HG03558 (cell line): Measurements from ENCODE around the gene PRUNE1.

Source experiments
- ATAC-seq: cut with Tn5 transposase; IDR thresholded peaks from one replicate; pipeline ENCODE4 v1.9.1; 2021; ENCODE audit warnings: moderate number of reproducible peaks; ENCODE audit not compliant: unreplicated experiment; ENCODE audit errors: extremely low read depth

The PRUNE1 gene, protein sequence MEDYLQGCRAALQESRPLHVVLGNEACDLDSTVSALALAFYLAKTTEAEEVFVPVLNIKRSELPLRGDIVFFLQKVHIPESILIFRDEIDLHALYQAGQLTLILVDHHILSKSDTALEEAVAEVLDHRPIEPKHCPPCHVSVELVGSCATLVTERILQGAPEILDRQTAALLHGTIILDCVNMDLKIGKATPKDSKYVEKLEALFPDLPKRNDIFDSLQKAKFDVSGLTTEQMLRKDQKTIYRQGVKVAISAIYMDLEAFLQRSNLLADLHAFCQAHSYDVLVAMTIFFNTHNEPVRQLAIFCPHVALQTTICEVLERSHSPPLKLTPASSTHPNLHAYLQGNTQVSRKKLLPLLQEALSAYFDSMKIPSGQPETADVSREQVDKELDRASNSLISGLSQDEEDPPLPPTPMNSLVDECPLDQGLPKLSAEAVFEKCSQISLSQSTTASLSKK

DNA sequence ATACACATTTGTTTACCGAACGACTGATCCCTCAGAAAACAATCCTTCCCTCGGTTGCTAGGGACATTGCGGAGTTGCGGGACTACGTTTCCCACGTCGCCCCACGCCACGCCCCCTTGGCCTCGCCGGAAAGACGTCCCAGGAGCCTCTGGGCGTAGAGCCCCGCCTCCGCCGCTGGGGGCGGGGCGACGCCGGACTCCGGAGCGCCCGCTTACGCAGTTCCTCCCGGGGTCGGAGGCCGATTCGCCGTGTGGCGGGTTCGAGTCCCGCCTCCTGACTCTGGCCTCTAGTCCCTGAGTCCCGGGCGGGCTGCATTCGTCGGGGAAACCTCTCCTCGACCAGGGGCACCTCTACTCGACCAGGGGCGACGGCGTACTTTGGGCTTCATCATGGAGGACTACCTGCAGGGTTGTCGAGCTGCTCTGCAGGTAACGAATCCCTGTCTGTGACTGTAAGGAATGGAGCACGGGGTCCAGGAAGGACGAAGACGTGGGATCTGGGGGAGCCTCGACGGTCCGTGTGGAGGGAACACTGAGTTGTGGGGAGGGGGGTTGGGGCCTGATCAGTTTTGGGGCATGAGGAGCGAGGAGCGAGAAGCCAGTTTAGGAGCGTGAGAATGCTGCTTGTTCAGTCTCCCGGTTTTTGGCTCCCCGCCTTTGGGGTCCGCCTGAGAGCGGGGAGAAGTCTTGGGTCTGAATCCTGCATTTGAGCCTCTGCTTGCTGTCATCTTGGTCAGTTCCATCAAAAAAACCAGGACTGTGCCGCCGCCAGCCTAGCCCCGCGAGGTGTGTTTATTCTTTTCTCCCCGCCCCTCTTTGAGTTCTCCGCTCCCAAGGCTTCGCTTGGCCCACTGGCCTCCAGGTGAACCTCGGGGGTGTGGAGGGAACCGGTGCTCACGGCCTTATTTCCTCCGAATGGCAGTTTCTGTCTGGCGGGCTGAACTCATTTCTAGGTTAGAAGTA is at the start of gene PRUNE1:
Gene PRUNE1 (plus strand): TSS at position 206 of the 962 bp plus-strand sequence. CDS start 184 bp downstream, at position 390.
- no peak for ATAC-seq

DNA sequence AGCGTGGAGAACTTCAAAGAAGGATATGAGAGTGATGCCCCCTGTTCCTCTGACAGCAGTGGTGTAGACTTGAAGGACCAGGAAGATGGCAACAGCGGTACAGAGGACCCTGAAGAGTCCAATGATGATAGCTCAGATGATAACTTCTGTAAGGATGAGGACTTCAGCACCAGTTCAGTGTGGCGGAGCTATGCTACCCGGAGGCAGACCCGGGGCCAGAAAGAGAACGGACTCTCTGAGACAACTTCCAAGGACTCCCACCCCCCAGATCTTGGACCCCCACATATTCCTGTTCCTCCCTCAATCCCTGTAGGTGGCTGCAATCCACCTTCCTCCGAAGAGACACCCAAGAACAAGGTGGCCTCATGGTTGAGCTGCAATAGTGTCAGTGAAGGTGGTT is 47.6 kb upstream of the PRUNE1 start:
- no peak for ATAC-seq

DNA sequence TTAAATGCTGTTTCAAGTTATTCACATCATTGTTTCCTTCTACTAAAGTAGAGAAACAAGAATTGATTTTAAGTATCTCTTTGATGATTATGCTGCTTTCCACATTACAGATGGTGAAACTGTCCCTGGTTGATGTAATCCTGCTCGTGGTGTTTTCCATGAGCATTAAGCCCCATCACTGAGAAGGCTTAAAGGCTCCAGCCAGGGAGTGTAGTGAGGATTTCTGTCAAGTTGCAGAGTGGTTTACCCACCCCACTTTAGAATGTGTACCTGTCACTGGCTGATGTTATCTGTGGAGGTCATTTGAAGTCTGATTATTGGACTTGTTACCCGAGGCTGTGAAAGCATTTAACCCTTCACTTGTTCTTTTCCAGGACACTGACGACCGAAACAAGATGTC is 46.5 kb upstream of the PRUNE1 start:
- no peak for ATAC-seq

DNA sequence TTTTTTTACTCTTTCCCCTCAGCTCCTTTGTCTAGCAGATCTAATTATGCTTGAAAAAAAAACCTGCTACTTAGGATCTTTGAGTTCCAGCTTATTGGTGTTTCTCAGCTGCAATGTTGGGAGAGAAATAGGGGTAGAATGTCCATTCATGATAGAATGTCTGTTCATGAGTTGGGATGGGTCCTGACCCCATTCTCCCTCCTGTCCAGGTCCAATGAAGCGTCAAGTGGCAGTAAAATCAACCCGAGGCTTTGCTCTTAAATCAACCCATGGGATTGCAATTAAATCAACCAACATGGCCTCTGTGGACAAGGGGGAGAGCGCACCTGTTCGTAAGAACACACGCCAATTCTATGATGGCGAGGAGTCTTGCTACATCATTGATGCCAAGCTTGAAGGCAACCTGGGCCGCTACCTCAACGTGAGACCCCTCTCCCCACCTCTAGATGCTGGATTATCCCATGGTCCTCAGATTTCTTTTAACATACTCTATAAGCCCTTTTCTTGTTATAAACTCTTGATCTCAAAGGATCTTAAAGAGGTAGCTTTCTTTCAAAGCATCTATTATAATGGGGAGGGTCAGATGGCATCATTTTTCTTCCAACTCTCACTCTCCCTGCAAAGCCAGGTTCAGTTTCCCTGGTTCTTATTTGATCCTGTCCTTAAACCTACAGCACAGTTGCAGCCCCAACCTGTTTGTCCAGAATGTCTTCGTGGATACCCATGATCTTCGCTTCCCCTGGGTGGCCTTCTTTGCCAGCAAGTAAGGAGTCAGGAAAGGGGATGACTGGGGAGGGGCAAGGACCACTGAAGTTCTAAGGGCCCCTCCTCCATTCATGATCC is 44.7 kb upstream of the PRUNE1 start:
- ATAC-seq, result no peak

DNA sequence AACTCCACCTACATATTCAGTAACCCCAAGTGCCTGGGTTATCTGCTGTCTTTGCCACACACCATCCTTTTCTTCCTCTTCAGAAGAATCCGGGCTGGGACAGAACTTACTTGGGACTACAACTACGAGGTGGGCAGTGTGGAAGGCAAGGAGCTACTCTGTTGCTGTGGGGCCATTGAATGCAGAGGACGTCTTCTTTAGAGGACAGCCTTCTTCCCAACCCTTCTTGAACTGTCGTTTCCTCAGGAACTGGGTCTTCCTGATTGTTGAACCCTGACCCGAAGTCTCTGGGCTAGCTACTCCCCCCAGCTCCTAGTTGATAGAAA is 44.1 kb upstream of the PRUNE1 start:
- no peak for ATAC-seq

DNA sequence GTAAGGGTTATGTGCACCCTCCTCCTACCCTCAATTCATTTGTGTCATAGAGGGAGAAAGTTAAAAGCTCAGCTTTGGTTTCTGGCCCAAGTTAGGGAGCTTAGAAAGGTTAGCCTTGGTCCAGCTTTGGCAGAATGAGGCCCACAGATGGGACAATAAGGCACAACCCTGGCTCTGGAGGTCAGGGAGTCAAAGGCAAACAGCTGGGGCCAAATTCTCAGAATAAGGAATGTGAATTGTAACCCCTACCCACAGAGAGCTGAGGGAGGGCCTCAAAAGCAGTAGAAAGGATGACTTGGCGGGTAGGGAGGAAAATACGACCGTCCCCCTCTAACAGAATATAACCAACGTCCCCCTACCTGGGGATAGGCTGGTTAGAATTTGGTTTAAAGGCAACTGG is 42.6 kb upstream of the PRUNE1 start:
- ATAC-seq, result no peak

DNA sequence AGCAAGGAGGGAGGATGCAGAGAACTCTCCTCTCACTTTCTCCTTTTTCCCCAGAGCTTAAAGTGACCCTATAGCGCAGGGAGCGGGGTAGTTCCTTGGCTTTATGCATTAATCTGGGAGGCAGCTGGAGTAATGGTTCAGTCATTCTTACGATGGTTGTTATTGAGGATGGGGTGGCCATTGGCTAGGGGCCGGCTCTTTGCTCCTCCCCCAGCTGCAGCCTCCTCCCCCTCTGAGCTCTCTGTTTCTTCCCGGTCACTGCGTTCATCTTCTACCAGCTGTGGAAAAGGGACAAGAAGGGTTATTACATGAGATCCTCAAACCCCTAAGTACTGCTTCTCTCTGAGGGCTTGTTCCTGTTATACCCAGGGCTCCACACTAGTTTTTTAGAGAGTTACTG is 42.2 kb upstream of the PRUNE1 start:
- ATAC-seq, result no peak

DNA sequence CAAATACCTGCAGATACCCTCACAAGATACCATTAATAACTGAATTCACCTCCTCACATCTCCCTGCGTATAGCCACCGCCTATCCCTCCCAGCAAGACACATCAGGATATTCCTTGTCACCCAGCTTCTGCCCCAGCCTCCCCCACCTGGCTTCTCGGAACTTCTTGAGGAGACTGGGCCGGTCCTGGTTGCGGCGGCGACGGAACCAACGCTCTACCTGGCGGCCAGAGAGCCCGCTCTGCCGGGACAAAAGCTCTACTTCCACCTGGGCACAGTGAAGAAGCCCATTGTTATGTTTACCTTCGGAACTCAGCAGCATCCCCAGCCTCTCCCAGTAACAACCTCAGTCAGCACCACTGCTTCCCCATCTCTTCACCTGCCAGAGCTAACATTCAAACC is 40.3 kb upstream of the PRUNE1 start:
- no peak for ATAC-seq

DNA sequence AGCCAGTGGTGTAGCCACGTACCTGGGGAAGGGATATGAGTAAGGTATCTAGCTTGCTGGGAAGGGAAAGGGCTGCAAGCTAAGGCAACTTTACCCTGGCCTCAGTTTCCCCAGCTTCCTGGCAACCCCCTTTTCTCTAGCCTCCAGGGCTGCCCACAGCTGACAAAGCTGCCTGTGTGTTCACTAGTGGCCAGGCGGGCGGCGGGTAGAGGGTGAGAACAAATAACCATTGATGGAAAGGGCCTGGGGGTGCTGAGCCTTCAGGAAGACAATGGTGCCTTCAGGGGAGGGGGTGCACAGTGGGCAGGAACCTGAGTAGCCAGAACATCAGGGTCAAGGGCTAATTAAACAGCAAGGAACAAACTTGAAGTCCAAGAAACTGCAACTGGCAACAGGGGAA is 39.8 kb upstream of the PRUNE1 start:
- ATAC-seq, result no peak

DNA sequence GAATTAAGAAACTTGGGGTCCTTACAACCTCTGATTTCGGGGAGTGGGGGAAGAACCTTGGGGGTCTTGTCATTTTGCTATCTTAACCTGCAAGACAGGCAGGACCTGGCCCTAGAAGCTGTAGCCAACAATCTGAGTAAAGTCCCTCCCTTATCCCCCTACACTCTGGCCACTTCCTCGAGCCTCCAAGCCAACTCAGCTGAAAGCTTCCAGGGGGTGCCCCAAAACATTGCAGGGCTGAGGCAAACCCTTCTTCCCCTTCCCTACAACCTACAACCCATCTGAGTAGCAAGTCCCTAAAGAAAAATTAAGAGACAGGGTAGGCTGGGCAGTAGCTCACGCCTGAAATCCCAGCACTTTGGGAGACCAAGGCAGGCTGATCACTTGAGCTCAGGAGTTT is 38.6 kb upstream of the PRUNE1 start:
- no peak for ATAC-seq

DNA sequence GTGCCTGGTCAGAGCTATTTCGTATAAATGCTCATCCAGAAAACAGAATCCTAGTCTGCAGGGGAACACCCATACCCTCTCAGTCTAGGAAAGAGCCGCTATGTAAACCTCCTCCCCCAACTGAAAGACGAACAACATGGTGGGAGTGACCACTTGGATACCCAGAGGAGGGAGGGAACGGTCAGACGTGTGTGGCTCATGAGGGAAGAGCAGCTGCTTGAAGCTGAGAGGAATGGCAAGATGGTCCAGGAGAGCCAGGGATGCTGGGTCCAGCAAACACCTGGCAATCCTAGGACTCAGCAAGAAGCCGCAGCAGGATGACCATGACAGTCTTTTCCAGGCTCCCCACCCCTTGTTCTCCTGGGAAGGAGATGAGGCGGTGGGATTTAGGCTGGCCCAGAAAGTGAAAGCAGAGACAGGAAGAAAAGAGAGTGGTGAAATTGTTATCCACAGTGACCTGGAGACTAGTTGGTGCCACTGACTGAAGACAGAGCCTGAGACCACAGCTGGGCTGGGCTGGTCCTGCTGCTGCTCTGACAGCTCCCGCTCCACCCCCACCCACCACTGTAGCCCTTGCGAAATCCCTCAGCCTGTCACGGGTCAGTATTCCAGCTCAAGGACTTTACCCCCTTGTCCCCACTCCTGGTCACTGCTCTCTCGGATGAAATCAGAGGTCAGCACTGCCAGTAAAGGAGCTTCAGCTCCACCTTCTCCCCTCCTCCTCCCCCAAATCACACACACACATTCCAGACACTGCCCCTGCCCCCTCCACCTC is 37.3 kb upstream of the PRUNE1 start:
- no peak for ATAC-seq

DNA sequence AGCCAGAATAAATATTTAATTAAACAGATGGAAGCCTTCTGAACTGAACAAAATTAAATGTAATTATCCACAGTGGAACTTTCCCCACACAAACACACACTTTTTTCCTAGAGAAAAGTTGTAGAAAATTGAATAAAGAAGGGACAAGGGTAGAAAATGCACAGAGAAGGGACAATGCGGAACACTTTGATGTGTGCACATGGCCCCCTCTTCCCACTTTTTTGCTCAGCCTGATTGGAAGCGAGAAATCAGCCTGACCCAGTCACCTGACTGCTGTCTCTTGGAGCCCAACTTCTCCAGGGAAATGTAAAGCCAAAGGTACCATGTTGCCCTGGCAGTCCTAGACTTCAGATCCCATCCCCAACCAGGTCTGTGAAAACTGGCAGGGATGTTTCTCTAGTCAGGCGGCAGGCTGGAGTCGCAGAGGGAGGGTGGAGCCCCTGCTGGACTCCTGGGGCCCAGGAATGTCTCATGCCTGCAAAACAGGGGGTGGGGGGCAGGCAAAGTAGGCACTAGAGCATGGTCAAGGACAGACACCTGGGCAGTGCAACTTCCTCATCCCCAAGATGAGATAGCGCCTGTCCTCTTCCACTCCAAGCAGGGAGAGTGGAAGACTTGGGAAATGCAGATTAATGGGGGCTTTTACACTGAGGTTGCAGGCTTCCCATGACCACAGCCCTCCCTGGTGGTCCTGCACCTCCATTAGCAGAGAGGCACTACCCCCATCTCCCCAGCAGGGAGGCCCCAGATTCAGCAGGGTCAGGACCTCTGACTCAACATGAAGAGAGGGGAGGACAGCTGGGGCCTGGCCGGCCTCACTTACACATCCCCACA is 36.4 kb upstream of the PRUNE1 start:
- ATAC-seq, result no peak

DNA sequence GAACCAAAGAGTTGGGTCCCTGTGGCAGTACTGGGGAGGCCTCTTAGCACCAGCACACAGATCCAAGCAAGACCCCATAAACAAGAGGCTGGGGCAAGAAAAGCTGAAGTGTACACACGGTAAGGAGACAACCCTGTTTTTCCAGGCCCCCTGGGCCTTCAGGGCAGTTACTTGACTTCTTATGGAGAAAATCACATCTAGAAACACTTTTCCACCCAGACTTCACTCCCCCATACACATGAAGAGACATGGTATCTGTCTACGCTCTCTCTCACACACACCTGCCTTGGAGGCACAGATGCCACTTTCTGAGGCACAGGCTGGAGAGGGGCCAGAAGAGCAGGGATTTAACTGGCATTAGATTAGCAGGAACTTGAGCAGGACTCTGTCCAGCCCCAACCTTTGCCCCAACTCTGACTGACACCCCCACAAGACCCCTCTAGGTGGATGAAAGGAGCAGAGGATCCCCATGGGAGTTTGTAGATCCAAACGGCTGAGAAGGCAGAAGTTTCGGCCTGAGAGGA is 35.8 kb upstream of the PRUNE1 start:
- no peak for ATAC-seq

DNA sequence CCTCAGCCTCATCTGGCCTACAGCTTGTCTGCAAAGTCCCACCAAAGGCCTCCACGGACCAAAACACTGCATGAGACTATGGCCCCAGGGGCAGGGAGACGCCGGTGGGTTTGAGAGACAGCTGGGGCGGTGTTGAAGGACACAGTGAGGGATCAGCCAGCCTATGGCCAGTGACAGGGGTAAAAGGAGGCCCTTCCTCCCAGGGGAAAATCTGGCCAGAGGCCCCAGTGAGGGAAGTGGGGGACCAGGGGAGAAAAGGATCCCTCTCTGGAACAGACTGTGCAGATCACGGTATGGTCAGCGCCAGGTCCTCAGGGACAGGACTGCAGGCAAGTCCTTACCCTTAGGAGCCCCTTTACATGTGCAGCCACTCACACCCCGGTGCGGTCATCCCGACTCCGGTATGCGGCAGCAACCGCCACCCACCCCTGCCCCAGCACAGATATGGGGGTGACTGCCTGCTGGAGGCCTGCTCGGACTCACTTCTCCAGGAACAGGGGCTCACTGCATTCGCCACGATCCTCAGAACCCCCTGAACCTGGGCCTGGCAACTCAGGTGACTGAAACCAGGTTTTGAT is 34.9 kb upstream of the PRUNE1 start:
- no peak for ATAC-seq

DNA sequence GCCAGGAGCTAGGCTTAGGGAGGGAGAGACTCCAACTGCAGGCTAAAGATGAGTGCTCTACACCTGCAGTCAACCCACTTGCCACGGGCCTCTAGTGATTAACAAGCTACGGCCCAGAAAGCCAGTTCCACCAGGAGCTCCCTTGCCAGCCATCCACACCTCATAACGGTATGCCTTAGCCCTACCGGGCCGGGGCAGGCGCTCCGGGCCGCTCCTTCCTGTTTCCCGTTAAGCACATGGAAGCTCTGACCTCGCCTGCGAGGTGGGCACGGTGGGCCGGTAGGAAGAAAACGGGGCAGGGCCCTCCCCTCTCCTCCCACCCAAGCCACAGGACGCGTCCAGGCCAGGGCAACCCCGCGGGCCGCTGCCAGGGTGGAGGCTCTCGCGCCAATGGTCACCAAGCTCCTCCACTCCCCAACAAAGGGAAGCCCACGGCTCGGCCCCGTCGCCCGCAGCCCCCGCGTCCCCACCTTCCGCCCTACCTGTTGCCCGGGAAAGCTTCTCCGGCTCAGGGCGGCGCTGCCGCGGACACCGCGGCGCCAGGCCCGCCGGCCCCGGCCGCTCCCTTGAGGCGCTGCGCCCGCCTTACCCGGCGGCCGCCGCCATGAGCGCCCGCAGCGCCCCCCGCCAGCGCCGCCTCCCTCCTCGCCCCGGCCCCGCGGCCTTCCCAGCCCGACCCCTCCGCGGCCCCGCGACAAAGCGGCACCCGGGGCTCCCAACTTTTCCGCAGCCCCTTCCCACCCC is 34.2 kb upstream of the PRUNE1 start:
- ATAC-seq, result no peak

DNA sequence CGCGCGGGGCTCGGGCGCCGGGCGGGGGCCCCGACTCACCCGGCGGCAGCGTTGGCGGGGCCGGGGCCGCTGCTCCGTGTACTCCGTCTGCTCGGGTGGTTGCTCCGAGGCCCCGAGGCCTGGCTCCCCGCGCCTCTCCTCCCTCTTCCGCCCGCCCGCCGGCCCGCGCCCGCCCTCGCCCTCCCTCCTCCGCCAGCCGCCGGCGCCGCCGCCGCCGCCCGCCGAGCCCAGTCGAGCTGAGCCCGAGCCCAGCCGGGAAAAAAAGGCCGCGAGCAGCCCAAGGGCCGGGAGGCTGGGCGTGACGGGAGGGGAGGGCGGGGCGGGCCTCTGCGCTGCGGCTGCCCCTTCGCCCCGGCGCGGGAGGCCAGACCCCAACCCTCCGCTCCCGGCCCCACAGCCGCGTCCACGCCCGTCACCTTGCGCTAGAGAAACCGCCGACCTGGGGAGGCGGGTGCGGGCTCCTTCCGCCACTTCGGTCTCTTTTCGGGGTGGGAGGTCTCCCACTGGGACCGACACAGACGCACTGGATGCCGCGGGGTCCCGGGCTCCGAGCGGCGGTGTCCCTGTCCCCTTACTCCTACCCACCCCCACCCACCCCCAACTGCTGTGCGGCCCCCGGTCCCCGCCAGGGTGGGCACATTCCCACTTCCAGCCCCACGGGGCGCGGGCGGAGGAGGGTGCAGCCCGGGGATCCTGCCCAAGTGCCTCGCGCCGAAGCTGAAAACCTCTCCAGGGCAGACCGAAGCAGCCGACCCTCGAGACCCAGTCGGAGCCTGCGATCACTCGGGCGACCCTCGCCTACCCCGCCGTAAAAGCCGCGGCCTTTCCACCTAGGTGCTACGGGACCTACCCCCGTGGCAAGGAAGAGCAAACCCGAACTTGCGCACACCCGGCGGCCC is 33.4 kb upstream of the PRUNE1 start, which contains the start of gene CERS2:
Gene CERS2 (minus strand): TSS at position 256 of the 899 bp plus-strand sequence. CDS start 5,745 bp downstream, outside the sequence.
- no peak for ATAC-seq
